ENCODE measurements around the gene STK32C. TPM values are rescaled to one million over a fixed set of nuclear protein-coding genes. Genes with fewer than 3 reads are reported as not detected.

Gene STK32C
- total RNA-seq, 1 experiment from 2014 or later = 16.5 TPM

DNA sequence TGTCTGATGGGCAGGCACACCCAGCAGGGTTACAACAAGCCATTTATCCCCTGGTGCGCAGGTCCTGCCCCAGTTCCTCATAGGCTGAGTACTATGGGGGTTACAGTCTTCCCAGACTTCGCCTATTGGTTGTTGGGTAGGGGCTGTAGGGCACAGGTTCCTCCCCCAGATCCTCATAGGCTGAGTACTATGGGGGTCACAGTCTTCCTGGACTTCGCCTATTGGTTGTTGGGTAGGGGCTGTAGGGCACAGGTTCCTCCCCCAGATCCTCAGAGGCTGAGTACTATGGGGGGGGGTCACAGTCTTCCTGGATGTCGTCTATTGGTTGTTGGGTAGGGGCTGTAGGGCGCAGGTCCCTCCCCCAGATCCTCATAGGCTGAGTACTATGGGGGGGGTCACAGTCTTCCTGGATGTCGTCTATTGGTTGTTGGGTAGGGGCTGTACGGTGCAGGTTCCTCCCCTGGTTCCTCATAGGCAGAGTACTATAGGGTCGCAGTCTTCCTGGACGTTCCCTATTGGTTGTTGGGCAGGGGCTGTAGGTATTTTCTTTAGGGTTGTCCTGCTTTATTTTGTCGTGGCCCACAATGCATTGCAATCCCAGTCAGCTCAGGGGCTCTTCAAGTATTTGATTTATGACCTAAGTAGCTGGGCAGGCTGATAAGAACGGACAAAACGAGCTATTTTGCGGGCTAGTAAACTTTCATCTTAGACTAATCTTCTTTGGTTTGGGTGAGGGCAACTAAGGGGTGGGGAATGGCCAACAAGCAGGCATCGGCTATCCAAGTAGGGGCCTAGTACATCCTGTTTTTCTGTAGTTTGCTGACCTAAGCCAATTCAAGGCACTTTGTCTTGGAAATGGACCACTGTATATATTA is 27.7 kb upstream of the STK32C start:
- Histone ChIP-seq H3K4me1 (ENCODE audit: insufficient read depth, low read length, poor library complexity, severe bottlenecking) (peaks cover 9% of the 10 kb centered on the region), H3K27me3 (replicated peaks; ENCODE audit: insufficient read depth, low read depth, low read length, poor library complexity) (no peaks in the 10 kb centered on the region), H3K36me3 (ENCODE audit: insufficient read depth, low read length, poor library complexity, severe bottlenecking) (no peaks in the 10 kb centered on the region), H3K27ac (ENCODE audit: low read depth, low read length, poor library complexity, severe bottlenecking) (no peak overlapping the region), H3K9me3 (ENCODE audit: low read depth, low read length, poor library complexity, severe bottlenecking) (no peaks in the 10 kb centered on the region), H3K4me3 (ENCODE audit: low read depth, low read length, poor library complexity, severe bottlenecking) (no peak overlapping the region)
- CTCF ChIA-PET = no interaction called here
- POLR2A ChIA-PET (ENCODE audit: low non-redundant PET) = no interaction called here
- TF ChIP-seq EZH2 (IDR thresholded peaks at IDR 0.05; ENCODE audit: borderline replicate concordance, low read depth, low read length, poor library complexity, severe bottlenecking) = no peak
- TF ChIP-seq, protein P1, sequence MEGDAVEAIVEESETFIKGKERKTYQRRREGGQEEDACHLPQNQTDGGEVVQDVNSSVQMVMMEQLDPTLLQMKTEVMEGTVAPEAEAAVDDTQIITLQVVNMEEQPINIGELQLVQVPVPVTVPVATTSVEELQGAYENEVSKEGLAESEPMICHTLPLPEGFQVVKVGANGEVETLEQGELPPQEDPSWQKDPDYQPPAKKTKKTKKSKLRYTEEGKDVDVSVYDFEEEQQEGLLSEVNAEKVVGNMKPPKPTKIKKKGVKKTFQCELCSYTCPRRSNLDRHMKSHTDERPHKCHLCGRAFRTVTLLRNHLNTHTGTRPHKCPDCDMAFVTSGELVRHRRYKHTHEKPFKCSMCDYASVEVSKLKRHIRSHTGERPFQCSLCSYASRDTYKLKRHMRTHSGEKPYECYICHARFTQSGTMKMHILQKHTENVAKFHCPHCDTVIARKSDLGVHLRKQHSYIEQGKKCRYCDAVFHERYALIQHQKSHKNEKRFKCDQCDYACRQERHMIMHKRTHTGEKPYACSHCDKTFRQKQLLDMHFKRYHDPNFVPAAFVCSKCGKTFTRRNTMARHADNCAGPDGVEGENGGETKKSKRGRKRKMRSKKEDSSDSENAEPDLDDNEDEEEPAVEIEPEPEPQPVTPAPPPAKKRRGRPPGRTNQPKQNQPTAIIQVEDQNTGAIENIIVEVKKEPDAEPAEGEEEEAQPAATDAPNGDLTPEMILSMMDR (conservative IDR thresholded peaks at IDR 0.05; ENCODE audit: low read depth, low read length) = no peak
- no TSS peak for BruUV-seq (replicated peaks)
- peak; percentile 62 for DNase-seq (ENCODE audit: low spot score)
- intact Hi-C loops (cut with micrococcal nuclease; ENCODE audit: unreplicated experiment) = no loop called here

DNA sequence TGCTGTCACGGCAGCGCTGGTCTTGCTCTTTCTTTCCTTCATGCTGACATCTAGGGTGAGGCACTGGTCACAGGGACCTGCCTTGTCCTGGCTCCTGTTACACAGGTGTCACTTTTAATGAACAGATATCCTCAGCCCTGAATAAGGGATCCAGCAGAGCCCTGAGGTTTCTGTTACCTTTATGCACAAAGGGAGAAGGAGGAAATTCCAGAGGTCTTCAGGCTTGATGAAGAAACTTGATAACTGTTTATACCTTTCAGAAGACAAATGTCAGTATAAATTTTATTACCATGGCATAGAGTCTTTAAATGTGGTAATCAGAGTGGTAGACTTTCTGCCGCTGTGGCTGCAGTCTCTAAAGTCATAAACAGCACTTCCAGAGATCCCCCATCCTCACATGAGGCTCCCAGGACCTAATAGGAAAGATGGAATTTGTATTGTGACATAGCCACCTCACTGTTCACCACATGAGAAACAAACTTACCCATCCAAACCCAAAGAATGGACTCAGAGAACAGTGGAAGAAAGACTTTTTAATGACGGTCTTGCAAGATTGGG is 27.0 kb upstream of the STK32C start:
- BruUV-seq (replicated peaks) = no TSS peak
- TF ChIP-seq, protein P1 (conservative IDR thresholded peaks at IDR 0.05; ENCODE audit: low read depth, low read length) = no peak
- no peak for TF ChIP-seq EZH2 (IDR thresholded peaks at IDR 0.05; ENCODE audit: borderline replicate concordance, low read depth, low read length, poor library complexity, severe bottlenecking)
- intact Hi-C loops (cut with micrococcal nuclease; ENCODE audit: unreplicated experiment) = no loop called here

DNA sequence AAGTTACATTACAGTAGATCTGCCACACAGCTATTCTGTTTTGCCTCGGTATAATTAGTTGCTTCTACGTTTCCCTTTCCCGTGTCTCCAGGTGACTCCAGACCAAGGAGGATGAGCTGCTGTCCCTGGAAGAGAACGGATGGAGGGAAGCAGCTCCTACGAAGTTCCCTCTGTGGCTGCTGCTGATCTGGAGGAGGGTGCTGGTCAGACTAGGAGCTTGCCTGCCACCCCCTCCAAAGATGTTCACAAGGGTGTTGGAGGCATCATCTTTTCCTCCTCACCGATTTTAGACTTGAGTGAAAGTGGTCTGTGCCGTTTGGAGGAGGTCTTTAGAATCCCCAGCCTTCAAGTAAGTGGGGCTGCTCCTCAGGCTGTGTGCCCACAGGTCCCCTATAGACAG is 25.6 kb upstream of the STK32C start:
- no peak for DNase-seq (ENCODE audit: low spot score)
- intact Hi-C loops (cut with micrococcal nuclease; ENCODE audit: unreplicated experiment) = no loop called here
- Histone ChIP-seq H3K27me3 (replicated peaks; ENCODE audit: insufficient read depth, low read depth, low read length, poor library complexity) (no peaks in the 10 kb centered on the region), H3K27ac (ENCODE audit: low read depth, low read length, poor library complexity, severe bottlenecking) (no peak overlapping the region), H3K36me3 (ENCODE audit: insufficient read depth, low read length, poor library complexity, severe bottlenecking) (no peaks in the 10 kb centered on the region), H3K9me3 (ENCODE audit: low read depth, low read length, poor library complexity, severe bottlenecking) (no peaks in the 10 kb centered on the region), H3K4me3 (ENCODE audit: low read depth, low read length, poor library complexity, severe bottlenecking) (no peak overlapping the region), H3K4me1 (ENCODE audit: insufficient read depth, low read length, poor library complexity, severe bottlenecking) (peaks cover 18% of the 10 kb centered on the region)
- no TSS peak for BruUV-seq (replicated peaks)
- TF ChIP-seq, protein P1 (conservative IDR thresholded peaks at IDR 0.05; ENCODE audit: low read depth, low read length) = no peak
- TF ChIP-seq EZH2 (IDR thresholded peaks at IDR 0.05; ENCODE audit: borderline replicate concordance, low read depth, low read length, poor library complexity, severe bottlenecking) = no peak
- ChIA-PET CTCF (interaction anchor here (0.7 kb wide), 1 partner anchor 44 kb away, joined by 5 read pairs; no protein-coding TSS in a partner anchor), POLR2A (ENCODE audit: low non-redundant PET) (no interaction called here)

More for the DNA sequence above, 27.0 kb upstream of the STK32C start:
- DNase-seq (ENCODE audit: low spot score) = no peak
- Histone ChIP-seq H3K27ac (ENCODE audit: low read depth, low read length, poor library complexity, severe bottlenecking) (no peak overlapping the region), H3K4me1 (ENCODE audit: insufficient read depth, low read length, poor library complexity, severe bottlenecking) (peaks cover 9% of the 10 kb centered on the region), H3K9me3 (ENCODE audit: low read depth, low read length, poor library complexity, severe bottlenecking) (no peaks in the 10 kb centered on the region), H3K36me3 (ENCODE audit: insufficient read depth, low read length, poor library complexity, severe bottlenecking) (no peaks in the 10 kb centered on the region), H3K4me3 (ENCODE audit: low read depth, low read length, poor library complexity, severe bottlenecking) (no peak overlapping the region), H3K27me3 (replicated peaks; ENCODE audit: insufficient read depth, low read depth, low read length, poor library complexity) (no peaks in the 10 kb centered on the region)
- CTCF ChIA-PET = no interaction called here
- POLR2A ChIA-PET (ENCODE audit: low non-redundant PET) = no interaction called here

Data from A673 (cell line).